GM12864 (cell line): ENCODE data around the gene AK5.

Experiments
- DNase-seq: peaks from one replicate; pipeline ENCODE4 v3.0.0-alpha.2; 2011; ENCODE audit warnings: low read depth
- H3K4me3 ChIP-seq: 2 replicates; pipeline ENCODE4 v1.5.1; 2011; ENCODE audit warnings: mild to moderate bottlenecking, low read depth, low read length, control low read depth
- CTCF ChIP-seq: IDR thresholded peaks from 2 replicates; pipeline ENCODE4 v1.5.1; 2011; ENCODE audit warnings: low read depth, mild to moderate bottlenecking, moderate library complexity, low read length, control low read depth, inconsistent platforms; ENCODE audit errors: missing control alignments

The AK5 gene

GRCh38 chr1:77245830-77246229 lies 36.0 kb upstream of the AK5 start:
- no peak for TF ChIP-seq CTCF
- DNase-seq: no peak
- H3K4me3 ChIP-seq: no peak overlapping the region

- no peak overlapping the region for H3K4me3 ChIP-seq
- no peak for TF ChIP-seq CTCF
- no peak for DNase-seq
Measured at GRCh38 chr1:77250126-77250525, 31.7 kb upstream of the AK5 start.

GRCh38 chr1:77253211-77253610 lies 28.6 kb upstream of the AK5 start:
- TF ChIP-seq CTCF: no peak
- DNase-seq: no peak

GRCh38 chr1:77263708-77264107 lies 18.1 kb upstream of the AK5 start:
- H3K4me3 ChIP-seq: no peak overlapping the region
- no peak for DNase-seq
- TF ChIP-seq CTCF: no peak

More at GRCh38 chr1:77253211-77253610, 28.6 kb upstream of the AK5 start:
- no peak overlapping the region for H3K4me3 ChIP-seq

GRCh38 chr1:77265180-77265579 lies 16.6 kb upstream of the AK5 start:
- DNase-seq: no peak
- H3K4me3 ChIP-seq: no peak overlapping the region
- no peak for TF ChIP-seq CTCF

- TF ChIP-seq CTCF: no peak
- DNase-seq: no peak
- H3K4me3 ChIP-seq: no peak overlapping the region
Measured at GRCh38 chr1:77267035-77267434, 14.8 kb upstream of the AK5 start.

- no peak for DNase-seq
- TF ChIP-seq CTCF: no peak
- no peak overlapping the region for H3K4me3 ChIP-seq
Measured at GRCh38 chr1:77271852-77272580, 9.8 kb upstream of the AK5 start.
